ENCODE results near the gene PITHD1.

The PITHD1 gene

DNA sequence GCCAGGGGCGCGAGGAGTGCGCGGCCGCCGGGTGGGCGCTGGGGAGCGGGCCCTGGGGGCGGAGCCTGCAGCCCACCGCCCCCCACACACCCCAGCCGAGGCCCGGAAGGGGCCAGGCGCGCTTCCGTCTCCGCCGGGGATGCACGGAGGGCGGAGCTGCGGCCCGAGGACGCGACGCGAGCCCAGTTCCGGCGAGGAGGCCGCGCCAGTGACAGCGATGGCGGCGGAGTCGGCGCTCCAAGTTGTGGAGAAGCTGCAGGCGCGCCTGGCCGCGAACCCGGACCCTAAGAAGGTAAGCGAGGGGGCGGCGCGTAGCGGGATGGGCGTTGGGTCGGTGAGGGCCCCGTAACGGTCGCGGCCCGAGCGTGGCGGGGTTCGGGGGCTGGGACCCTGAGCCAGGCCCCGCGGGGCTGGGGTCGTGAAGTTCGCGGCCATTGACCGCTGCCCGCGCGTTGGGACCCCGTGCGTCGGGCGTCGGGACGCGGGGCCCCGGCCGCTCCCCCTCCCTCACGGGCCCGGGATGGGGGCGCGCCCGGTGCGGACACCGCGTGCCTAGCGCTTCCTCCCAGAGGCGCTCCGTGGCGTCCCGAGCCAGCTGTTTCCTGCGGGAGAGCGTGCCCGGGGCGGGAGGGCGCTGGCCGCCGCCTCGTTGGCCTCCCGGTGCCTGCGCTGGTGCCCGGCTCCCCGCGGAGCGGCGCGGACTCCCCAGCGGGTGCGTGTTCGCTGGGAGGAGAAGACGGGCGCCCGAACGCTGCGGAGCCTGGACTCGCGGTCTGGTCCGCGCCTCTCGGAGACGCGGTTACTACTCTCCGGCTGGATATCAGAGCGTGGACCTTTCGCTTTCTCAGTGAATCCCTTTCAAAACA, 34.7 kb upstream of the PITHD1 start, which contains the start of gene ELOA:
Gene ELOA (plus strand): TSS at position 185 of the 866 bp plus-strand sequence. CDS start 33 bp downstream, at position 218.
- TF ChIP-seq ZFX (IDR thresholded peaks at IDR 0.05; ENCODE audit: borderline replicate concordance), result no peak
- TF ChIP-seq, protein P1, sequence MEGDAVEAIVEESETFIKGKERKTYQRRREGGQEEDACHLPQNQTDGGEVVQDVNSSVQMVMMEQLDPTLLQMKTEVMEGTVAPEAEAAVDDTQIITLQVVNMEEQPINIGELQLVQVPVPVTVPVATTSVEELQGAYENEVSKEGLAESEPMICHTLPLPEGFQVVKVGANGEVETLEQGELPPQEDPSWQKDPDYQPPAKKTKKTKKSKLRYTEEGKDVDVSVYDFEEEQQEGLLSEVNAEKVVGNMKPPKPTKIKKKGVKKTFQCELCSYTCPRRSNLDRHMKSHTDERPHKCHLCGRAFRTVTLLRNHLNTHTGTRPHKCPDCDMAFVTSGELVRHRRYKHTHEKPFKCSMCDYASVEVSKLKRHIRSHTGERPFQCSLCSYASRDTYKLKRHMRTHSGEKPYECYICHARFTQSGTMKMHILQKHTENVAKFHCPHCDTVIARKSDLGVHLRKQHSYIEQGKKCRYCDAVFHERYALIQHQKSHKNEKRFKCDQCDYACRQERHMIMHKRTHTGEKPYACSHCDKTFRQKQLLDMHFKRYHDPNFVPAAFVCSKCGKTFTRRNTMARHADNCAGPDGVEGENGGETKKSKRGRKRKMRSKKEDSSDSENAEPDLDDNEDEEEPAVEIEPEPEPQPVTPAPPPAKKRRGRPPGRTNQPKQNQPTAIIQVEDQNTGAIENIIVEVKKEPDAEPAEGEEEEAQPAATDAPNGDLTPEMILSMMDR (IDR thresholded peaks at IDR 0.05), result no peak
- H3K27ac ChIP-seq, result peak within 1 kb of the TSS; percentile 78

DNA sequence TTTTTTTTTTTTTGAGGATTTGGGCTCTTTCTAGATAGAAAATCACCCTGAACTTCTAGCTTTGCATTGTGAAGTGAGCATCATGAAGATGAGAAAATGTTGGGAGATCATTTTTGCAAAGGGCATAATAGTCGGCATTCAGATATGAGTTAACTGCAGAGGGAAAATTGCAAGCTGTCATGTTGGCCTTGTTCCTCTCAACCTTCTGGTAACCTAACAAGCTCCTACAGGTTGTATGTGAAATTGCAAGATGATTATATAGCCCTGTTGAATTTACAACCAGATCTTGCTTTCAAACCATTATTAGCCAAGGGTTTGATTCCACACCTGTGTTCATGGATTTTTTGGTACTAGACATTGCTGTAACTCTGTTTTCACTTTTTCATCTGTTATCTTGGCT, 32.7 kb upstream of the PITHD1 start:
- TF ChIP-seq ZFX (IDR thresholded peaks at IDR 0.05; ENCODE audit: borderline replicate concordance), result no peak
- TF ChIP-seq, protein P1 (IDR thresholded peaks at IDR 0.05), result peak; percentile 33
- H3K27ac ChIP-seq, result no peak overlapping the region

DNA sequence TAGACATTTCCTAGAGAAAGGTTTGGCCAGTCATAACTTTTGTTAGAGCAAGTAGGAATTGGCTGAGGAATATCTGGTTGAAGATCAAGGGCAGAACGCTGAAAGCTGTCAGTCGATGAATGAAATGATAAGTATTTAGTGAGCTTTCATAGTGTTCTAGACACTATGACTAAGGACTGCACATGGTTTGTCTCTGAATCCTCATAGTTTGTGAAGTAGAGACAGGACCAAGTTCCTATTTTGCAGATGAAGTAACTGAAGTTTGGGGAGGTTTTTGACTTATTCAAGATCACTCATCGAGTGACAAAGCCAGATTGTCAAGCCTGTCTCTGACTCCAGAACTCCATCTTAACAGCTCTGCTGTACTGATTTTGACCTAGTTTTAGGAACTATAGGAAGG, 30.2 kb upstream of the PITHD1 start:
- TF ChIP-seq ZFX (IDR thresholded peaks at IDR 0.05; ENCODE audit: borderline replicate concordance), result no peak
- TF ChIP-seq, protein P1 (IDR thresholded peaks at IDR 0.05), result no peak
- no peak overlapping the region for H3K27ac ChIP-seq

DNA sequence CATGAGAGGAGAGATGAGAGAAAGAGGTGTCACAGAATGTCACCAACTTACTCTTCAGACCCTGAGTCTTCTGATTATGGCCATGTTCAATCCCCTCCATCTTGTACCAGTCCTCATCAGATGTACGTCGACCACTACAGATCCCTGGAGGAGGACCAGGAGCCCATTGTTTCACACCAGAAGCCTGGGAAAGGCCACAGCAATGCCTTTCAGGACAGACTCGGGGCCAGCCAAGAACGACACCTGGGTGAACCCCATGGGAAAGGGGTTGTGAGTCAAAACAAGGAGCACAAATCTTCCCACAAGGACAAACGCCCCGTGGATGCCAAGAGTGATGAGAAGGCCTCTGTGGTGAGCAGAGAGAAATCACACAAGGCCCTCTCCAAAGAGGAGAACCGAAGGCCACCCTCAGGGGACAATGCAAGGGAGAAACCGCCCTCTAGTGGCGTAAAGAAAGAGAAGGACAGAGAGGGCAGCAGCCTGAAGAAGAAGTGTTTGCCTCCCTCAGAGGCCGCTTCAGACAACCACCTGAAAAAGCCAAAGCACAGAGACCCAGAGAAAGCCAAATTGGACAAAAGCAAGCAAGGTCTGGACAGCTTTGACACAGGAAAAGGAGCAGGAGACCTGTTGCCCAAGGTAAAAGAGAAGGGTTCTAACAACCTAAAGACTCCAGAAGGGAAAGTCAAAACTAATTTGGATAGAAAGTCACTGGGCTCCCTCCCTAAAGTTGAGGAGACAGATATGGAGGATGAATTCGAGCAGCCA, 27.0 kb upstream of the PITHD1 start:
- TF ChIP-seq, protein P1 (IDR thresholded peaks at IDR 0.05), result peak; percentile 85
- TF ChIP-seq ZFX (IDR thresholded peaks at IDR 0.05; ENCODE audit: borderline replicate concordance), result no peak
- no peak overlapping the region for H3K27ac ChIP-seq

DNA sequence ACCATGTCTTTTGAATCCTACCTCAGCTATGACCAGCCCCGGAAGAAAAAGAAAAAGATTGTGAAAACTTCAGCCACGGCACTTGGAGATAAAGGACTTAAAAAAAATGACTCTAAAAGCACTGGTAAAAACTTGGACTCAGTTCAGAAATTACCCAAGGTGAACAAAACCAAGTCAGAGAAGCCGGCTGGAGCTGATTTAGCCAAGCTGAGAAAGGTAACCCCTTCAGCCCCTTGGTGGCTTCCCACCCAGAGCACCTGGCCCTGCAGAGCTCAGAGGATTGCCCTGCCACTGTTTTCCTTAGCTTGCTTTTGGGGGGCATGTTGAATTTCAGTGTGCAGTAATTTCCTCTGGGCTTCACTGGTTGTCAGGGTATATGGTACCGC, 26.4 kb upstream of the PITHD1 start:
- no peak overlapping the region for H3K27ac ChIP-seq
- TF ChIP-seq, protein P1 (IDR thresholded peaks at IDR 0.05), result no peak
- TF ChIP-seq ZFX (IDR thresholded peaks at IDR 0.05; ENCODE audit: borderline replicate concordance), result no peak

DNA sequence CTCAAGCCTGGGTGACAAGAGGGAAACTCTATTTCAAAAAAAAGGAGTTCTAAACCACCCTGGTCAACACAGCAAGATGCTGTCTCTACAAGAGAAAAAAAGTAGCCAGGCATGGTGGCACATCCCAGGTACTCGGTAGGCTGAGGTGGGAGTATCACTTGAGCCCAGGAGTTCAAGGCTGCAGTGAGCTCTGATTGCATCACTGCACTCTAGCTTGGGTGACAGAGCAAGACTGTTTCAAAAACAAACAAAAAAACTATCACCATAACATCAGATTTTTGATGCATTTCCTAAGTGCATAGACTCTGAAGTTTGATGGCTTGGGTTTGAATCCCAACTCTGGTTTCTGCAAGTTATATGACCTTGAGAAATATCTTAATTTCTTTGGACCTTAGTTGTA, 25.3 kb upstream of the PITHD1 start:
- TF ChIP-seq, protein P1 (IDR thresholded peaks at IDR 0.05), result no peak
- no peak for TF ChIP-seq ZFX (IDR thresholded peaks at IDR 0.05; ENCODE audit: borderline replicate concordance)
- H3K27ac ChIP-seq, result no peak overlapping the region

DNA sequence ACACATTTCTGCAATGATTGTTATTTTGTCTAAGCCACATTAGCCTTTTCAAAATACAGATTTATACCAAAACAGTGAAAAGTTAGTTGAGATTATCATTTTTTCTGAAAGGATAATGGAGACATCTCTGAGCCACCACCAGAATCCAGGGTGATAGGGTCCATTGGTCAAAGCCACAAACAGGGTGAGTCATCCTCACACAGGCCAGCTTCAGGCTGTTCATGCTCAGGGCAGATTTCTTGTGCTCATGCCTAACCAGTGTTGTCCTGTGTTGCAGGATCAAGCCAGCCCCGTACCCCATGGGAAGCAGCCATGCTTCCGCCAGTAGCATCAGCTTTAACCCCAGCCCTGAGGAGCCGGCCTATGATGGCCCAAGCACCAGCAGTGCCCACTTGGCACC, 21.5 kb upstream of the PITHD1 start:
- TF ChIP-seq ZFX (IDR thresholded peaks at IDR 0.05; ENCODE audit: borderline replicate concordance), result no peak
- TF ChIP-seq, protein P1 (IDR thresholded peaks at IDR 0.05), result no peak
- no peak overlapping the region for H3K27ac ChIP-seq

All from 22Rv1 (cell line).